CD14-positive monocyte (primary cell): Measurements from ENCODE around the gene CAMK2N2. TPM values are rescaled to one million over a fixed set of nuclear protein-coding genes. Genes with fewer than 3 reads are reported as not detected.

Experiments used
- DNase-seq, 3 donors: peaks; one replicate each; pipeline ENCODE4 v3.0.0-alpha.2; 2011 to 2022
- H2AFZ ChIP-seq: 2 replicates; pipeline ENCODE4 v1.6.0; 2012; ENCODE audit warnings: mild to moderate bottlenecking, low read depth, low read length, inconsistent platforms; ENCODE audit not compliant: insufficient read depth, poor library complexity, severe bottlenecking
- H3K27ac ChIP-seq, 2 donors: 1 replicate in 1 of 2; 2 replicates in 1 of 2; pipeline ENCODE4 v1.5.1; 2012 to 2013; ENCODE audit warnings: low read length in 2 of 2, control low read depth in 1 of 2, inconsistent platforms in 1 of 2, low read depth in 1 of 2, mild to moderate bottlenecking in 1 of 2
- H3K27me3 ChIP-seq, 2 donors: one replicate each; pipeline versions ENCODE4 v1.6.0 to v1.6.1; 2011 to 2013; ENCODE audit warnings: low read length in 2 of 2; ENCODE audit not compliant: control insufficient read depth in 2 of 2, insufficient read depth in 2 of 2
- H3K36me3 ChIP-seq, 2 donors: replicated peaks in 1 of 2; 1 replicate in 1 of 2; 2 replicates in 1 of 2; pipeline versions ENCODE4 v1.5.1 to v1.6.1; 2012 to 2013; ENCODE audit warnings: low read length in 2 of 2, control low read depth in 1 of 2, inconsistent platforms in 1 of 2, mild to moderate bottlenecking in 1 of 2; ENCODE audit not compliant: insufficient read depth in 2 of 2, control insufficient read depth in 1 of 2
- H3K4me1 ChIP-seq, 2 donors: 1 replicate in 1 of 2; 2 replicates in 1 of 2; pipeline versions ENCODE4 v1.5.1 to v1.6.1; 2012 to 2013; ENCODE audit warnings: low read length in 2 of 2, control low read depth in 1 of 2, inconsistent platforms in 1 of 2, mild to moderate bottlenecking in 1 of 2, moderate library complexity in 1 of 2; ENCODE audit not compliant: insufficient read depth in 2 of 2, control insufficient read depth in 1 of 2
- H3K4me2 ChIP-seq: replicated peaks from 2 replicates; pipeline ENCODE3; 2012; ENCODE audit warnings: low read length, moderate library complexity, mild to moderate bottlenecking; ENCODE audit not compliant: poor library complexity, severe bottlenecking; ENCODE audit errors: extremely low read depth
- H3K4me3 ChIP-seq, 3 experiments: fragments of 200-600 bp in 1 of 3; sonication (generic) in 1 of 3; replicated peaks in 1 of 3; 1 replicate in 2 of 3; 2 replicates in 1 of 3; pipeline ENCODE4 v1.5.1; 2011 to 2013; ENCODE audit warnings: low read length in 3 of 3, mild to moderate bottlenecking in 3 of 3, control low read depth in 2 of 3, low read depth in 2 of 3, inconsistent platforms in 1 of 3, moderate library complexity in 1 of 3
- H3K79me2 ChIP-seq: 2 replicates; pipeline ENCODE4 v1.6.0; 2012; ENCODE audit warnings: mild to moderate bottlenecking, control low read depth, inconsistent platforms, low read length, moderate library complexity; ENCODE audit not compliant: insufficient read depth
- H3K9ac ChIP-seq: 2 replicates; pipeline ENCODE4 v1.6.0; 2017; ENCODE audit warnings: low read length, mild to moderate bottlenecking; ENCODE audit not compliant: insufficient read depth, poor library complexity, severe bottlenecking
- H3K9me3 ChIP-seq, 2 donors: replicated peaks in 1 of 2; 1 replicate in 1 of 2; 2 replicates in 1 of 2; pipeline versions ENCODE4 v1.5.1 to v1.6.1; 2012 to 2013; ENCODE audit warnings: low read length in 2 of 2, control low read depth in 1 of 2; ENCODE audit not compliant: control insufficient read depth in 1 of 2, insufficient read depth in 1 of 2
- H4K20me1 ChIP-seq: 2 replicates; pipeline ENCODE4 v1.6.0; 2012; ENCODE audit warnings: mild to moderate bottlenecking, low read length, control low read depth, moderate library complexity; ENCODE audit not compliant: insufficient read depth
- H3K27ac Mint-ChIP-seq, 7 donors: one replicate each; pipeline ENCODE4 v1.8.0; 2020; ENCODE audit warnings: mild to moderate bottlenecking in 7 of 7, mixed read lengths in 7 of 7, moderate library complexity in 6 of 7, inconsistent platforms in 2 of 7
- H3K27me3 Mint-ChIP-seq, 3 donors: one replicate each; pipeline ENCODE4 v1.8.0; 2021 to 2022; ENCODE audit warnings: low read depth in 3 of 3, mild to moderate bottlenecking in 3 of 3, mixed read lengths in 3 of 3, moderate library complexity in 3 of 3, inconsistent platforms in 1 of 3
- H3K36me3 Mint-ChIP-seq, 2 donors: one replicate each; pipeline ENCODE4 v1.8.0; 2020; ENCODE audit warnings: mixed read lengths in 2 of 2, inconsistent platforms in 1 of 2, mild to moderate bottlenecking in 1 of 2
- H3K4me1 Mint-ChIP-seq: one replicate; pipeline ENCODE4 v1.8.0; 2020; ENCODE audit warnings: mild to moderate bottlenecking, mixed read lengths
- H3K4me3 Mint-ChIP-seq, 2 donors: one replicate each; pipeline ENCODE4 v1.8.0; 2020; ENCODE audit warnings: mild to moderate bottlenecking in 2 of 2, mixed read lengths in 2 of 2, moderate library complexity in 1 of 2
- H3K9me3 Mint-ChIP-seq, 7 donors: one replicate each; pipeline ENCODE4 v1.8.0; 2020 to 2022; ENCODE audit warnings: mixed read lengths in 7 of 7, mild to moderate bottlenecking in 6 of 7, moderate library complexity in 6 of 7, inconsistent platforms in 2 of 7
- CTCF ChIP-seq: fragments of 200-600 bp; IDR thresholded peaks from one replicate; pipeline ENCODE4 v1.8.0; 2022; ENCODE audit warnings: antibody characterized with exemption, mild to moderate bottlenecking
- WGBS: methylation state at CpG from one replicate; pipeline ENCODE4 v1.1.5; 2013; ENCODE audit warnings: missing lambda C conversion rate; ENCODE audit not compliant: insufficient coverage; 5-methylcytosine and 5-hydroxymethylcytosine counted together
- intact Hi-C, 2 donors: fragments of 100-400 bp; cut with micrococcal nuclease; formaldehyde crosslinking; loops; one replicate each; pipeline versions ENCODE4 v1.15.0 to v1.15.1; 2023
- polyA plus RNA-seq, 3 donors: library from polyadenylated mRNA; depleted of rRNA in 1 of 3; unstranded in 2 of 3; stranded (reverse) in 1 of 3; fragments of 300-500 nt in 2 of 3; fragments of >200 nt in 1 of 3; fragmentation: Illumina TruSeq in 2 of 3; gene quantifications; 1 replicate in 2 of 3; 2 replicates in 1 of 3; pipeline ENCODE4 v1.2.3, GENCODE V29; 2012 to 2021
- small RNA-seq: library from RNA; depleted of rRNA; stranded (forward); fragments of <200 nt; gene quantifications from one replicate; pipeline ENCODE3, GENCODE V24; 2012; ENCODE audit warnings: low read depth; ENCODE audit not compliant: insufficient read length

The CAMK2N2 gene
- polyA plus RNA-seq, 3 donors: not detected

- intact Hi-C loops: no loop called here
- Mint-ChIP-seq H3K9me3 (peaks cover 0 to 3% (median 0%) of the 10 kb centered on the region in 7 donors), H3K4me1 (no peaks in the 10 kb centered on the region), H3K4me3 (no peak overlapping the region), H3K36me3 (no peaks in the 10 kb centered on the region), H3K27ac (no peak overlapping the region), H3K27me3 (peaks cover 21 to 33% (median 25%) of the 10 kb centered on the region in 3 donors)
- Histone ChIP-seq H3K9ac (no peak overlapping the region), H3K9me3 (no peaks in the 10 kb centered on the region), H3K27ac (no peak overlapping the region), H3K4me1 (no peaks in the 10 kb centered on the region), H4K20me1 (no peaks in the 10 kb centered on the region), H3K27me3 (no peaks in the 10 kb centered on the region), H3K79me2 (no peaks in the 10 kb centered on the region), H3K4me2 (no peak overlapping the region), H3K4me3 (no peak overlapping the region), H2AFZ (no peak overlapping the region), H3K36me3 (no peaks in the 10 kb centered on the region)
- no peak for TF ChIP-seq CTCF
- no CpG with 5 or more reads among the region's 5 CpGs for WGBS
- no peak for DNase-seq
Observed at GRCh38 chr3:184211297-184211696, 50.1 kb downstream of the CAMK2N2 start.

Small RNA genes lying within 50 kb of the gene (small RNA-seq; reads per million reads assigned to genes)
- gene MIR1224: not detected

Other genes with a start within 250 kb of the CAMK2N2 start
- 10 to 100 TPM in 1 of 3 donors, 1 to 10 TPM in 2; 6.2 to 30.9 (median 7.7) TPM for gene ABCC5, start 243.7 kb downstream of the CAMK2N2 start, polyA plus RNA-seq
- not detected for gene HTR3D, start 229.8 kb downstream of the CAMK2N2 start, polyA plus RNA-seq
- gene HTR3C, start 208.5 kb downstream of the CAMK2N2 start, polyA plus RNA-seq: not detected
- gene HTR3E, start 164.5 kb downstream of the CAMK2N2 start, polyA plus RNA-seq: not detected
- 10 to 100 TPM; 22.7 to 50.0 (median 24.1) TPM for gene EIF2B5, start 126.2 kb downstream of the CAMK2N2 start, polyA plus RNA-seq
- 10 to 100 TPM in 1 of 3 donors, 1 to 10 TPM in 2; 4.5 to 42.1 (median 9.4) TPM for gene DVL3, start 106.2 kb downstream of the CAMK2N2 start, polyA plus RNA-seq
- gene AP2M1, start 86.7 kb downstream of the CAMK2N2 start, polyA plus RNA-seq: 100 to 1,000 TPM; 283 to 327 (median 295) TPM
- gene ABCF3, start 75.4 kb downstream of the CAMK2N2 start, polyA plus RNA-seq: 10 to 100 TPM; 13.5 to 74.8 (median 13.9) TPM
- gene VWA5B2, start 32.0 kb downstream of the CAMK2N2 start, polyA plus RNA-seq: under 1 TPM in 1 of 3 donors, not detected in 2; 0.32 TPM
- 10 to 100 TPM; 29.0 to 60.8 (median 56.4) TPM for gene ALG3, start 12.6 kb downstream of the CAMK2N2 start, polyA plus RNA-seq
- 10 to 100 TPM in 1 of 3 donors, 1 to 10 TPM in 2; 4.0 to 12.0 (median 7.3) TPM for gene EEF1AKMT4, start 11.9 kb downstream of the CAMK2N2 start, polyA plus RNA-seq
- not detected for gene ECE2, start 14.5 kb upstream of the CAMK2N2 start, polyA plus RNA-seq
- 100 to 1,000 TPM; 138 to 186 (median 167) TPM for gene PSMD2, start 37.7 kb upstream of the CAMK2N2 start, polyA plus RNA-seq
- gene EIF4G1, start 53.1 kb upstream of the CAMK2N2 start, polyA plus RNA-seq: 100 to 1,000 TPM in 1 of 3 donors, 10 to 100 TPM in 2; 13.9 to 119 (median 24.2) TPM
- gene FAM131A, start 76.0 kb upstream of the CAMK2N2 start, polyA plus RNA-seq: 10 to 100 TPM in 1 of 3 donors, 1 to 10 TPM in 2; 5.8 to 30.6 (median 7.7) TPM
- 1 to 10 TPM in 1 of 3 donors, under 1 TPM in 1, not detected in 1; 0.16 to 2.7 TPM for gene CLCN2, start 100.1 kb upstream of the CAMK2N2 start, polyA plus RNA-seq
- 10 to 100 TPM; 21.7 to 67.3 (median 24.6) TPM for gene POLR2H, start 100.2 kb upstream of the CAMK2N2 start, polyA plus RNA-seq
- not detected for gene THPO, start 116.7 kb upstream of the CAMK2N2 start, polyA plus RNA-seq
- under 1 TPM in 1 of 3 donors, not detected in 2; 0.03 TPM for gene CHRD, start 118.5 kb upstream of the CAMK2N2 start, polyA plus RNA-seq